Endothelial cell of umbilical vein (primary cell): Measurements from ENCODE around the gene MARCHF6. TPM values are rescaled to one million over a fixed set of nuclear protein-coding genes. Genes with fewer than 3 reads are reported as not detected.

ENCODE experiments used
- BruUV-seq: library from RNA; stranded (reverse); fragments of 400-500 nt; replicated peaks from 2 replicates; lab custom pipeline; 2021; lab: Mats Ljungman, UMichigan
- CTCF ChIA-PET: fragments of 300-600, 350-600 bp; sonication (Branson Sonifier 250); formaldehyde crosslinking; loops from one replicate; lab custom pipeline; 2021; ENCODE audit warnings: antibody characterized with exemption, inconsistent platforms; lab: Charles Lee
- POLR2A ChIA-PET: fragments of 300-600, 350-600 bp; sonication (Branson Sonifier 250); formaldehyde crosslinking; loops from one replicate; lab custom pipeline; 2021; ENCODE audit warnings: antibody characterized with exemption, inconsistent platforms; lab: Charles Lee
- DNase-seq: peaks from one replicate; pipeline ENCODE4 v3.0.0-alpha.2; 2011; ENCODE audit warnings: low read depth, low spot score
- FAIRE-seq: peaks from 2 replicates; lab custom pipeline; 2011; peaks lifted over from hg19 to GRCh38; lab: Jason Lieb, UNC
- H2AFZ ChIP-seq: 2 replicates; pipeline ENCODE4 v1.6.0; 2012; ENCODE audit warnings: low read depth, low read length, control low read depth, inconsistent platforms
- H3K27ac ChIP-seq: 2 replicates; pipeline ENCODE4 v1.5.1; 2011; ENCODE audit warnings: low read depth, mild to moderate bottlenecking, control low read depth, low read length, moderate library complexity; ENCODE audit not compliant: insufficient read depth
- H3K27me3 ChIP-seq, 2 experiments: 2 replicates each; pipeline versions ENCODE4 v1.6.0 to v1.6.1; 2011; ENCODE audit warnings: low read length in 2 of 2, mixed read lengths in 1 of 2; ENCODE audit not compliant: control insufficient read depth in 2 of 2, insufficient read depth in 2 of 2
- H3K36me3 ChIP-seq, 2 experiments: 2 replicates in 1 of 2; 3 replicates in 1 of 2; pipeline ENCODE4 v1.5.1; 2011; ENCODE audit warnings: low read length in 2 of 2, mild to moderate bottlenecking in 1 of 2, moderate library complexity in 1 of 2; ENCODE audit not compliant: control insufficient read depth in 2 of 2, insufficient read depth in 2 of 2; ENCODE audit errors: extremely low read depth in 1 of 2
- H3K4me1 ChIP-seq: 3 replicates; pipeline ENCODE4 v1.5.1; 2011; ENCODE audit warnings: mild to moderate bottlenecking, low read length; ENCODE audit not compliant: control insufficient read depth, insufficient read depth; ENCODE audit errors: extremely low read depth
- H3K4me2 ChIP-seq: 2 replicates; pipeline ENCODE4 v1.6.1; 2011; ENCODE audit warnings: low read length, control low read depth, mixed read lengths; ENCODE audit not compliant: insufficient read depth
- H3K4me3 ChIP-seq, 3 experiments: fragments of 200-600 bp in 1 of 3; sonication (generic), shearing (Covaris generic) in 1 of 3; replicated peaks in 1 of 3; 2 replicates each; pipeline ENCODE4 v1.5.1; 2011 to 2016; ENCODE audit warnings: control low read depth in 3 of 3, low read length in 3 of 3, mild to moderate bottlenecking in 2 of 3, inconsistent platforms in 1 of 3, low read depth in 1 of 3, moderate library complexity in 1 of 3; ENCODE audit not compliant: insufficient read depth in 1 of 3
- H3K79me2 ChIP-seq: 2 replicates; pipeline ENCODE4 v1.6.0; 2012; ENCODE audit warnings: low read length, inconsistent platforms; ENCODE audit not compliant: control insufficient read depth, insufficient read depth
- H3K9ac ChIP-seq: replicated peaks from 2 replicates; pipeline ENCODE3; 2011; ENCODE audit warnings: low read length, control low read depth; ENCODE audit not compliant: insufficient read depth; ENCODE audit errors: extremely low read depth
- H3K9me1 ChIP-seq: replicated peaks from 3 replicates; pipeline ENCODE4 v1.6.0; 2011; ENCODE audit warnings: mild to moderate bottlenecking, low read length; ENCODE audit not compliant: control insufficient read depth, insufficient read depth; ENCODE audit errors: extremely low read depth
- H3K9me3 ChIP-seq: replicated peaks from 2 replicates; pipeline ENCODE4 v1.5.1; 2012; ENCODE audit warnings: low read length, inconsistent platforms; ENCODE audit not compliant: control insufficient read depth, insufficient read depth
- H4K20me1 ChIP-seq: replicated peaks from 2 replicates; pipeline ENCODE3; 2011; ENCODE audit warnings: mild to moderate bottlenecking, low read length; ENCODE audit not compliant: control insufficient read depth, insufficient read depth; ENCODE audit errors: extremely low read depth
- EZH2 ChIP-seq: IDR thresholded peaks from 2 replicates; pipeline ENCODE4 v1.6.1; 2012; ENCODE audit warnings: borderline replicate concordance, low read depth, mild to moderate bottlenecking, moderate library complexity, low read length, inconsistent platforms; ENCODE audit not compliant: severe bottlenecking
- FOS ChIP-seq: IDR thresholded peaks from 2 replicates; pipeline ENCODE4 v1.6.1; 2011; ENCODE audit warnings: mild to moderate bottlenecking, low read length, moderate library complexity, borderline replicate concordance; ENCODE audit not compliant: insufficient read depth
- GATA2 ChIP-seq: IDR thresholded peaks from 2 replicates; pipeline ENCODE4 v1.7.0; 2011; ENCODE audit warnings: low read depth, mild to moderate bottlenecking, moderate library complexity, mixed read lengths, low read length; ENCODE audit not compliant: insufficient read length, insufficient read depth
- JUN ChIP-seq: IDR thresholded peaks from 2 replicates; pipeline ENCODE4 v1.6.1; 2011; ENCODE audit warnings: borderline replicate concordance, low read depth; ENCODE audit not compliant: insufficient read length, insufficient read depth
- MYC ChIP-seq: IDR thresholded peaks from one replicate; pipeline ENCODE4 v1.6.1; 2011; ENCODE audit warnings: mild to moderate bottlenecking, low read depth, low read length
- POLR2A ChIP-seq: IDR thresholded peaks from 2 replicates; pipeline ENCODE4 v1.6.1; 2012; ENCODE audit warnings: low read depth, mild to moderate bottlenecking, control low read depth, low read length
- POLR2AphosphoS5 ChIP-seq: IDR thresholded peaks from 2 replicates; pipeline ENCODE4 v1.6.1; 2012; ENCODE audit warnings: low read depth, mild to moderate bottlenecking, control low read depth, low read length, moderate library complexity; ENCODE audit not compliant: insufficient read depth
- dilution Hi-C: fragments of 300-500 bp; cut with MboI; formaldehyde crosslinking; loops from one replicate; pipeline ENCODE4 v1.15.0; 2019; ENCODE audit warnings: low sequenced_read_pairs; ENCODE audit not compliant: extremely low pct_ligation_motif_present
- intact Hi-C: fragments of 100-400 bp; cut with micrococcal nuclease; formaldehyde crosslinking; loops from one replicate; pipeline ENCODE4 v1.10.0; 2022
- polyA plus RNA-seq, 4 experiments: library from polyadenylated mRNA; depleted of rRNA in 3 of 4; stranded (reverse) in 3 of 4; unstranded in 1 of 4; fragments of >200 nt; gene quantifications; 2 replicates each; pipeline versions ENCODE4 v1.2.1 to v1.2.3, GENCODE V29; 2011 to 2012; ENCODE audit warnings: missing spikeins in 1 of 4
- total RNA-seq: library from RNA; stranded (reverse); gene quantifications from 2 replicates; pipeline ENCODE4 v1.2.3, GENCODE V29; 2021
- TF ChIP-seq, protein P1 (sequence below): IDR thresholded peaks from 2 replicates; pipeline ENCODE4 v1.6.1; 2011; ENCODE audit not compliant: insufficient read depth, insufficient read length
- TF ChIP-seq, protein P2 (sequence below), 2 donors: IDR thresholded peaks; 1 replicate in 1 of 2; 2 replicates in 1 of 2; pipeline ENCODE4 v1.5.1; 2011; ENCODE audit warnings: low read length in 2 of 2, mild to moderate bottlenecking in 2 of 2, moderate library complexity in 2 of 2, control low read depth in 1 of 2, inconsistent platforms in 1 of 2, low read depth in 1 of 2; ENCODE audit not compliant: insufficient read depth in 1 of 2; ENCODE audit errors: extremely low read depth in 1 of 2

The MARCHF6 gene
- total and polyA plus RNA-seq, 2 donors (not counting 3 experiments of a cell fraction or from before 2014, with no cell fraction given), result 108 to 112 TPM

DNA sequence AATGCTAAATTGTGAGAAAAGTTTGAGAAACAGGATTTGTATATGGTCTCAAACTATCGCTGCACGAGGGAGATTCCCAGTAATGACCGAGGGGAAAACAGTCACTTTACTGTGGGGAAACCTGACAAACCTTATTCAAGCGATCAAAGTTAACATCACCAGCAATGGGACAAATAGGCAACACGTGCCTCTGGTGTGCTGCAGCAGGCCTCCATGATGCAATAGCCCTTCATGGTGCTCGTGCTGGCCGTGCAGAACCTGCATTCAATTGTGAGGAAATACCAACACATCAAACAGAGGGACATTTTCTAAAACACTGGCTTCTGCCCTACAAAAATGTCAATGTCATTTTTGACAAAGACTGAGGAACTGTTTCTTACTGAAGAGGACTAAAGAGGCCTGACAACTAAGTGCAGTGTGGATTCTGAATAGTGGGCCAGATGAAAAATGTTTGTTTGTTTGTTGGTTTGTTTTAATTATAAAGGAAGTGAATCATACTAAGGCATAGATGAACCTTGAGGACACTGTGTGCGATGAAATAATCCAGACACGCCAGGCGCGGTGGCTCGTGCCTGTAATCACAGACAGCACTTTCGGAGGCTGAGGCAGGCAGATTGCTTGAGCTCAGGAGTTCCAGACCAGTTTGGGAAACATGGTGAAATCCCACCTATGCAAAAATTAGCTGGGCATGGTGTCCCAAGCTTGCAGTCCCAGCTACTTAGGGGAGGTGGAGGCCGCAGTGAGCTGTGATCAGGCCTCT lies 17.6 kb upstream of the MARCHF6 start:
- ChIA-PET POLR2A (no interaction called here), CTCF (interaction anchor here (0.7 kb wide), 1 partner anchor 28 kb away, joined by 3 read pairs; no protein-coding TSS in a partner anchor)
- no peak overlapping the region for H3K4me2 ChIP-seq
- H3K27ac ChIP-seq, result no peak overlapping the region
- no peak for DNase-seq
- intact Hi-C loops, result no loop called here
- BruUV-seq, result no TSS peak
- H3K79me2 ChIP-seq, result no peaks in the 10 kb centered on the region
- no peak for FAIRE-seq
- dilution Hi-C loops, result no loop called here
- no peak for TF ChIP-seq EZH2
- no peak for TF ChIP-seq JUN
- TF ChIP-seq POLR2AphosphoS5, result no peak
- TF ChIP-seq POLR2A, result no peak
- H4K20me1 ChIP-seq, result no peaks in the 10 kb centered on the region
- H3K9ac ChIP-seq, result no peak overlapping the region
- no peak overlapping the region for H2AFZ ChIP-seq
- no peaks in the 10 kb centered on the region for H3K9me3 ChIP-seq
- no peaks in the 10 kb centered on the region for H3K36me3 ChIP-seq
- no peaks in the 10 kb centered on the region for H3K4me1 ChIP-seq
- H3K9me1 ChIP-seq, result no peaks in the 10 kb centered on the region
- H3K27me3 ChIP-seq, result peaks cover 3 to 11% of the 10 kb centered on the region in 2 experiments
- H3K4me3 ChIP-seq, result no peak overlapping the region

DNA sequence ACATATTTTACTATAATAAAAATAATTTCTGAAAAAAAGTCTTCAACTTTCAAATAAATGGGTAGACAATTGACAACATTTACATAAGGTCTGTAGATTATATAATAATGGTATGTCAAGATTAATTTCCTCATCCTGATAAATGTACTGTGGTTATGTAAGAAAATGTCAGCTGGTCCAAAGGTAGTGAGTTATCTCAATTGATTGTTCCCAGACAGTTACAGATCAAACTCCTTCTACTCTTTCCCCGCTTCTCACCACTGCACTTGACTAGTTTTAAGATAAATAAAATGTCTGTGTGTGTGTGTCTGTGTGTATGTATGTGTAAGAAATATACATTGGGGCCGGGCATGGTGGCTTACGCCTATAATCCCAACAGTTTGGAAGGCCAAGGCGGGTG lies 16.4 kb upstream of the MARCHF6 start:
- dilution Hi-C loops, result no loop called here

More for the DNA sequence above, 16.4 kb upstream of the MARCHF6 start:
- no peaks in the 10 kb centered on the region for H3K9me1 ChIP-seq
- intact Hi-C loops, result no loop called here
- no peak overlapping the region for H3K4me2 ChIP-seq
- no peaks in the 10 kb centered on the region for H3K36me3 ChIP-seq
- POLR2A ChIA-PET, result no interaction called here
- FAIRE-seq, result no peak
- no peak for DNase-seq
- no peaks in the 10 kb centered on the region for H4K20me1 ChIP-seq
- H3K27me3 ChIP-seq, result peaks cover 0 to 3% of the 10 kb centered on the region in 2 experiments
- H2AFZ ChIP-seq, result no peak overlapping the region
- H3K27ac ChIP-seq, result no peak overlapping the region
- H3K9ac ChIP-seq, result no peak overlapping the region
- BruUV-seq, result no TSS peak
- no peak for TF ChIP-seq MYC
- TF ChIP-seq EZH2, result no peak
- TF ChIP-seq POLR2AphosphoS5, result no peak
- TF ChIP-seq, protein P1, sequence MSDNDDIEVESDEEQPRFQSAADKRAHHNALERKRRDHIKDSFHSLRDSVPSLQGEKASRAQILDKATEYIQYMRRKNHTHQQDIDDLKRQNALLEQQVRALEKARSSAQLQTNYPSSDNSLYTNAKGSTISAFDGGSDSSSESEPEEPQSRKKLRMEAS, result no peak
- no peak for TF ChIP-seq GATA2
- TF ChIP-seq POLR2A, result no peak
- TF ChIP-seq FOS, result no peak
- TF ChIP-seq, protein P2, sequence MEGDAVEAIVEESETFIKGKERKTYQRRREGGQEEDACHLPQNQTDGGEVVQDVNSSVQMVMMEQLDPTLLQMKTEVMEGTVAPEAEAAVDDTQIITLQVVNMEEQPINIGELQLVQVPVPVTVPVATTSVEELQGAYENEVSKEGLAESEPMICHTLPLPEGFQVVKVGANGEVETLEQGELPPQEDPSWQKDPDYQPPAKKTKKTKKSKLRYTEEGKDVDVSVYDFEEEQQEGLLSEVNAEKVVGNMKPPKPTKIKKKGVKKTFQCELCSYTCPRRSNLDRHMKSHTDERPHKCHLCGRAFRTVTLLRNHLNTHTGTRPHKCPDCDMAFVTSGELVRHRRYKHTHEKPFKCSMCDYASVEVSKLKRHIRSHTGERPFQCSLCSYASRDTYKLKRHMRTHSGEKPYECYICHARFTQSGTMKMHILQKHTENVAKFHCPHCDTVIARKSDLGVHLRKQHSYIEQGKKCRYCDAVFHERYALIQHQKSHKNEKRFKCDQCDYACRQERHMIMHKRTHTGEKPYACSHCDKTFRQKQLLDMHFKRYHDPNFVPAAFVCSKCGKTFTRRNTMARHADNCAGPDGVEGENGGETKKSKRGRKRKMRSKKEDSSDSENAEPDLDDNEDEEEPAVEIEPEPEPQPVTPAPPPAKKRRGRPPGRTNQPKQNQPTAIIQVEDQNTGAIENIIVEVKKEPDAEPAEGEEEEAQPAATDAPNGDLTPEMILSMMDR (IDR thresholded peaks at IDR 0.05; ENCODE audit: extremely low read depth in 1 of 2, insufficient read depth in 1 of 2, low read depth in 1 of 2, low read length in 2 of 2), result no peak
- no peak for TF ChIP-seq JUN
- H3K4me3 ChIP-seq, result no peak overlapping the region
- no peaks in the 10 kb centered on the region for H3K9me3 ChIP-seq
- H3K4me1 ChIP-seq, result no peaks in the 10 kb centered on the region
- no peaks in the 10 kb centered on the region for H3K79me2 ChIP-seq
- CTCF ChIA-PET, result no interaction called here
